Upper lobe of right lung (tissue), 1 donor: ENCODE results near the gene EBLN1. TPM values are rescaled to one million over a fixed set of nuclear protein-coding genes. Genes with fewer than 3 reads are reported as not detected.

ENCODE experiments used
- ATAC-seq: fragments of 200-7000 bp; cut with Tn5 transposase; one replicate; pipeline ENCODE4 v1.9.1; 2020; ENCODE audit warnings: mild to moderate bottlenecking, moderate library complexity
- DNase-seq: peaks from one replicate; pipeline ENCODE4 v3.0.0-alpha.2; 2020
- H3K27ac ChIP-seq: fragments of 200-600 bp; one replicate; pipeline ENCODE4 v1.8.0; 2022
- H3K27me3 ChIP-seq: fragments of 200-600 bp; one replicate; pipeline ENCODE4 v1.8.0; 2022; ENCODE audit warnings: mild to moderate bottlenecking
- H3K36me3 ChIP-seq: fragments of 200-600 bp; one replicate; pipeline ENCODE4 v1.8.0; 2022
- H3K4me1 ChIP-seq: fragments of 200-600 bp; one replicate; pipeline ENCODE4 v1.8.0; 2022
- H3K4me3 ChIP-seq: fragments of 200-600 bp; one replicate; pipeline ENCODE4 v1.8.0; 2022; ENCODE audit warnings: mild to moderate bottlenecking
- H3K9me3 ChIP-seq: fragments of 200-600 bp; one replicate; pipeline ENCODE4 v1.8.0; 2022
- intact Hi-C: fragments of 100-400 bp; cut with DNase I; formaldehyde crosslinking; loops from one replicate; pipeline ENCODE4 v1.11.0; 2022
- total RNA-seq: library from RNA; stranded (reverse); fragmentation: NEBNext Ultra II Directional; extraction: Animal tissue kit (Norgen Biotek cat#: 25700); gene quantifications from one replicate; pipeline ENCODE4 v1.2.1, GENCODE V29; 2021
- TF ChIP-seq, protein P1 (sequence below): fragments of 200-600 bp; IDR thresholded peaks from one replicate; pipeline ENCODE4 v1.8.0; 2022; ENCODE audit warnings: antibody characterized with exemption
- donor health status: DM: no; HTN: yes; CAD: no; lungs with severe emphysema.

Gene EBLN1
- total RNA-seq, 1 donor from 2014 or later = not detected

DNA sequence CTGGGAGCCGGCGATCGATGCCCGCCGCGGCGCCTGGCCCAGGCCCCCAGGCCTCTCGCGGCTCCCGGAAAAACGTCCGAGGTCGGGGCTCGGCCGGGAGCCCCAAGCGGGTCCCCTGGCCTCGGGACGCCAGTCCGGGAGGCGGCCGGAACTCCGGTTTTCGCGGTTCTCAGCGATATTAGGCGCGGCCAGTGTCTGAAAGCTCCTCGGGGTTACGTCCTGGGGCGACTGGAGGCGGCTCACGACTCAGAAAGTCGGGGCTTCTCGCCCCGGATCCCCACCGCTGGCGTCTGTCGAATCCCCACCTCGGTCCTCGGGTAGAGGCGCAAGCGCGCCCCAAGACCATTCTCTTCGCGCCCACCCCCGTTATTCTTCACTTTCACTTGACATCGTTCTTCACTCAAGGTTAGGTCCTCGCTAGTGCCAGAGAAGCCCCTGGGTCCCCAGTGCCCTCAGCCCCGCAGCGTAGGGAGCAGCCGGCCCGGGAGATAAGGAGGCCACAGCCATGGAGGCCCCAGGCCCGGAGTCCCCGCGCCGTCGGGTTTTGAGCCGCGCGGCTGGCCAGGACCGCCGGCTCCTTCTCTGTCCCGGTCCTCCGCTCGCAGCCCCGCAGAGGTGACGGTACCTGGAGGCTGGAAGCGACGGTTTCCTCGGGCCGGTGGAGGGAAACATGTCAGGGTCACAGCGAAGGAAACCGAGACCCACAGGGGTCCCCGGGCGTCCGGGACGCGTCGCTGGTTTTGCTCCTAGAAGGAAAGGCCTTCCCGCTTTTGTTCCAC is 35.2 kb upstream of the EBLN1 start:
- H3K36me3 ChIP-seq = peaks cover 5% of the 10 kb centered on the region
- DNase-seq = peak; percentile 76
- H3K4me3 ChIP-seq = peak overlapping the region; percentile 72
- peak overlapping the region; percentile 98 for H3K27ac ChIP-seq
- H3K9me3 ChIP-seq = no peaks in the 10 kb centered on the region
- H3K4me1 ChIP-seq = no peaks in the 10 kb centered on the region
- ATAC-seq = peak; percentile 75
- intact Hi-C loops = no loop called here
- H3K27me3 ChIP-seq = no peaks in the 10 kb centered on the region
- TF ChIP-seq, protein P1, sequence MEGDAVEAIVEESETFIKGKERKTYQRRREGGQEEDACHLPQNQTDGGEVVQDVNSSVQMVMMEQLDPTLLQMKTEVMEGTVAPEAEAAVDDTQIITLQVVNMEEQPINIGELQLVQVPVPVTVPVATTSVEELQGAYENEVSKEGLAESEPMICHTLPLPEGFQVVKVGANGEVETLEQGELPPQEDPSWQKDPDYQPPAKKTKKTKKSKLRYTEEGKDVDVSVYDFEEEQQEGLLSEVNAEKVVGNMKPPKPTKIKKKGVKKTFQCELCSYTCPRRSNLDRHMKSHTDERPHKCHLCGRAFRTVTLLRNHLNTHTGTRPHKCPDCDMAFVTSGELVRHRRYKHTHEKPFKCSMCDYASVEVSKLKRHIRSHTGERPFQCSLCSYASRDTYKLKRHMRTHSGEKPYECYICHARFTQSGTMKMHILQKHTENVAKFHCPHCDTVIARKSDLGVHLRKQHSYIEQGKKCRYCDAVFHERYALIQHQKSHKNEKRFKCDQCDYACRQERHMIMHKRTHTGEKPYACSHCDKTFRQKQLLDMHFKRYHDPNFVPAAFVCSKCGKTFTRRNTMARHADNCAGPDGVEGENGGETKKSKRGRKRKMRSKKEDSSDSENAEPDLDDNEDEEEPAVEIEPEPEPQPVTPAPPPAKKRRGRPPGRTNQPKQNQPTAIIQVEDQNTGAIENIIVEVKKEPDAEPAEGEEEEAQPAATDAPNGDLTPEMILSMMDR = no peak

DNA sequence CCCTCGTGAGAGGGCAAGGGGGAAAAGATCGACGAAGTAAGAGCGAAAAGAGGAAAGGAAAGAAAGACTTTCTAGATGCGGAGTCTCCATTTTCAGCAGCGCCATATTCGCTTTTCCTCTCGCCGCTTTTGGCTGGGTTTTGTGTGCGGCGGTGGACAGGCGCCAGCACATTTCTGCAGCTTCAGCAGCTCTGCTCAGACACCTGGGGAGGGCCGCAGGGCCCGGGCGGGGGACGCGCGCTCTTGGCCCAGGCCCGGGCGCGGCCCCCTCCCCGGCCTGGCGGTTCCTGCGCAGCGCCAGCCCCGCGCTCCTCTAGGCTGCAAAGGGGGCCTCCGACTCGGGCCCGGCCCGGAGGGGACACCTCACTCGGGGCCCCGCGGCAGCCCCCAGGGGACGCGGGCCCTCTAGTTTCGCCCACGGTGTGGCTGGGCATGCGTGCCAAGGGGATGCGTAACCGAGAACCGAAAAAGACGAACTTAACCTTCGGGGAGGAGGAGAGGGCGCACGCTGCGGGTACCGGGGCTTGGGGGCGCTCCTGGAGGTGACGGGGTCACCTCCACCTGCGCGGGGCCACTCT is 34.5 kb upstream of the EBLN1 start:
- Histone ChIP-seq H3K4me1 (no peaks in the 10 kb centered on the region), H3K27me3 (no peaks in the 10 kb centered on the region), H3K4me3 (peak overlapping the region; percentile 72), H3K27ac (peak overlapping the region; percentile 98), H3K36me3 (peaks cover 6% of the 10 kb centered on the region), H3K9me3 (no peaks in the 10 kb centered on the region)
- TF ChIP-seq, protein P1 = no peak
- intact Hi-C loops = no loop called here
- peak; percentile 84 for ATAC-seq
- DNase-seq = peak; percentile 81

DNA sequence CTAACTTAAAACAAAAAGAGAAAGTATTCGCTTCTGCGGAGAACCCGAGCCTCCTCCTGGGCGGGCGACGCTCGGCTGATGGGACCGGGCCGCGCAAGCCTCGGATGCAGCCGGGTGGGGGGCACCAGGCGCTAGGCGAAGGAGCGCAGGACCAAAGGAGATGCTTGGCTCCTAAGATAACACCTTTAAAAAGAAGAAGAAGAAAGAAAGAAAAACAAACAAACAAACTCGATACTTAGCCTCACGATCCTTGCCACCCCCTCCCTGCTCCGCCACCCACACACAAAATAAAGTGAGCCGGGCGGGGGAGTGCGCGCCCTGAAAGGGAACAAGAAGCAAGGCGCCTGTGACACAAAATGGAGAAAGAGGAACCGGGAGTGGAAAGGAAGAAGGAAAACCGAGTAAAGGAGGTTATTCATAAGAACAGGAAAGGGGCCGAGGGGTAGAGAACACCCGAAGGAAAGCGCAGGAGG is 34.0 kb upstream of the EBLN1 start:
- H3K27ac ChIP-seq = peak overlapping the region; percentile 98
- H3K4me3 ChIP-seq = peak overlapping the region; percentile 72
- H3K9me3 ChIP-seq = no peaks in the 10 kb centered on the region
- H3K27me3 ChIP-seq = no peaks in the 10 kb centered on the region
- H3K4me1 ChIP-seq = no peaks in the 10 kb centered on the region
- intact Hi-C loops = no loop called here
- DNase-seq (peak; percentile 86), ATAC-seq (peak; percentile 73)
- TF ChIP-seq, protein P1 = no peak
- H3K36me3 ChIP-seq = peaks cover 6% of the 10 kb centered on the region

DNA sequence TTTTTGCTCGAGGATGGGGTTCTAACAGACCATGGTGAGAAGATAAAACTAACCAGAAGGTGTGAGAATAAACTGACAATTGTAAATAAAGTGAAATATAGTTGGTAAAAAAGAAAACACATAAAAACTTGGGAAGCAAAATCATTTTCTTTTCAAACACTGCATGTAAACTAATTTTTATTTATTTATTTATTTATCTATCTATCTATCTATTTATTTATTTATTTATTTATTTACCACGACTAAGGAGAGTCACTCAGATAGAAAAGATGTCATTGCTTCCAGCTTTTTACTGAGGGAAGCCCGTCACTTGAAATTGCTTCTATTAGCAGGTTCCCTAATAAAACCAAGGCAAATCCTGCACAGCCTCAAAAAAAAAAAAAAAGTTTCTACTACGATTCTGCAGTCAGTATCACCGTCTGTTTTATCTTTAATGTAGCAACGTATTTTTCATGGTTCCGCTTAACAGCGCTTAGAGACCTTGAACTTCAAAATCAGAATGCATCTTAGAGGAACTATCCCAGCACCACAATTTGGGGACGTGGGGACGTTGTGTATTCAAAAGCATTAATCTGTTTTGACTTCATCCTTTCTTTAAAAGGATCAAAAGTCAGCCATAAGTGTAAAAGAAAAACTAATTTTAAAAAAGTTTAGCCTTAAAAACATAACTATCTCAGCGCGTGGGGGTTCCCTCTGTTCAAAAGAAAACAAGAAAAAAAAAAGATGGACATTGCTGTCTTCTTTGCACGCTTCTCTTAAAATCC is 33.3 kb upstream of the EBLN1 start:
- Histone ChIP-seq H3K27ac (peak overlapping the region; percentile 98), H3K4me3 (peak overlapping the region; percentile 72), H3K4me1 (no peaks in the 10 kb centered on the region), H3K9me3 (no peaks in the 10 kb centered on the region), H3K36me3 (peaks cover 6% of the 10 kb centered on the region), H3K27me3 (no peaks in the 10 kb centered on the region)
- no peak for DNase-seq
- ATAC-seq = no peak
- TF ChIP-seq, protein P1 = no peak
- intact Hi-C loops = no loop called here

DNA sequence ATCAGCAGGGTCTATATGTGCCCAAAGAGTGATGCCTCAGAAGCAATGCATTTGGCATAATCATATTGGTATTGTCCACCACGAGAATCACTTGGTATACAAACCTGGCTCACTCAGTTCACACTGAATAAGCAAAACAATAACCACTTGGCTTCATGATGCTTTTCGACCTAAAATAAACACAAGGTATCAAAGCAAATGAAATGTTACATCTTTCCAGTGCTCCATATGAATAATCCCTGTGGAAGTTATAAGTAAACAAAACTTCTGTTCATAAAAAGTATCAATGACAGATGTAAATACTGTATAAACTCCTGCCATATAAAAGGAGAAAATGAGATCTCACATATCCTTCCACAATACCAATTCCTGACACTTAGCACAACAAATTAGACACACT is 29.8 kb upstream of the EBLN1 start:
- Histone ChIP-seq H3K27ac (no peak overlapping the region), H3K36me3 (peaks cover 6% of the 10 kb centered on the region), H3K9me3 (no peaks in the 10 kb centered on the region), H3K4me1 (no peaks in the 10 kb centered on the region), H3K27me3 (no peaks in the 10 kb centered on the region), H3K4me3 (no peak overlapping the region)
- TF ChIP-seq, protein P1 = no peak
- intact Hi-C loops = no loop called here
- DNase-seq (no peak), ATAC-seq (no peak)
